SK-N-SH treated with all-trans-retinoic acid at 6 μM for 48 hours (cell line): ENCODE measurements around the gene PHYKPL.

Experiments used
- ATAC-seq: fragments of 200-7000 bp; cut with Tn5 transposase; 3 replicates; pipeline ENCODE4 v1.9.1; 2020; ENCODE audit warnings: mild to moderate bottlenecking, moderate library complexity
- ARNTL ChIP-seq: fragments of 450-650 bp; formaldehyde crosslinking; IDR thresholded peaks from 2 replicates; pipeline ENCODE4 v1.5.0; 2020; ENCODE audit warnings: low read depth, mild to moderate bottlenecking, moderate library complexity, borderline replicate concordance
- BACH2 ChIP-seq: fragments of 250-450 bp; sonication (Bioruptor Pico); IDR thresholded peaks from 2 replicates; pipeline ENCODE4 v1.9.0; 2021; ENCODE audit warnings: mild to moderate bottlenecking, borderline replicate concordance
- CREB5 ChIP-seq: fragments of 250-450 bp; sonication (Bioruptor Pico); IDR thresholded peaks from 2 replicates; pipeline ENCODE4 v1.5.1; 2020; ENCODE audit warnings: low read depth, mild to moderate bottlenecking, moderate library complexity
- CSDC2 ChIP-seq: fragments of 250-450 bp; sonication (Bioruptor Pico); IDR thresholded peaks from 2 replicates; pipeline ENCODE4 v1.5.0; 2020; ENCODE audit warnings: mild to moderate bottlenecking, moderate library complexity
- CSRNP3 ChIP-seq: fragments of 250-450 bp; sonication (Bioruptor Pico); IDR thresholded peaks from 2 replicates; pipeline ENCODE4 v1.5.1; 2021; ENCODE audit warnings: mild to moderate bottlenecking, moderate library complexity
- ESRRG ChIP-seq: fragments of 250-450 bp; sonication (Bioruptor Pico); IDR thresholded peaks from 2 replicates; pipeline ENCODE4 v1.6.1; 2021; ENCODE audit warnings: mild to moderate bottlenecking
- GLIS3 ChIP-seq: fragments of 250-450 bp; sonication (Bioruptor Pico); IDR thresholded peaks from 2 replicates; pipeline ENCODE4 v1.5.0; 2020; ENCODE audit warnings: mild to moderate bottlenecking, moderate library complexity
- ISL1 ChIP-seq: fragments of 250-450 bp; sonication (Bioruptor Pico); IDR thresholded peaks from 2 replicates; pipeline ENCODE4 v2.1.2; 2022; ENCODE audit warnings: mild to moderate bottlenecking, moderate library complexity
- PPARA ChIP-seq: fragments of 250-450 bp; sonication (Bioruptor Pico); IDR thresholded peaks from 2 replicates; pipeline ENCODE4 v1.5.0; 2020; ENCODE audit warnings: mild to moderate bottlenecking, borderline replicate concordance
- RARB ChIP-seq: fragments of 250-450 bp; sonication (Bioruptor Pico); IDR thresholded peaks from 2 replicates; pipeline ENCODE4 v1.8.0; 2021; ENCODE audit warnings: mild to moderate bottlenecking, moderate library complexity
- SNAI2 ChIP-seq: fragments of 250-450 bp; sonication (Bioruptor Pico); IDR thresholded peaks from 2 replicates; pipeline ENCODE4 v1.5.0; 2020; ENCODE audit warnings: mild to moderate bottlenecking, moderate library complexity
- TCF4 ChIP-seq: fragments of 250-450 bp; sonication (Bioruptor Pico); IDR thresholded peaks from 2 replicates; pipeline ENCODE4 v1.8.0; 2021; ENCODE audit warnings: mild to moderate bottlenecking, moderate library complexity, borderline replicate concordance
- TOX ChIP-seq: fragments of 250-450 bp; sonication (Bioruptor Pico); IDR thresholded peaks from 2 replicates; pipeline ENCODE4 v1.8.0; 2021; ENCODE audit warnings: mild to moderate bottlenecking, moderate library complexity, borderline replicate concordance
- ZC3H10 ChIP-seq: fragments of 250-450 bp; sonication (Bioruptor Pico); IDR thresholded peaks from 2 replicates; pipeline ENCODE4 v1.5.1; 2021; ENCODE audit warnings: mild to moderate bottlenecking, moderate library complexity
- ZFP3 ChIP-seq: fragments of 250-450 bp; sonication (Bioruptor Pico); IDR thresholded peaks from 2 replicates; pipeline ENCODE4 v1.5.0; 2020; ENCODE audit warnings: mild to moderate bottlenecking, moderate library complexity
- ZFP30 ChIP-seq: fragments of 450-650 bp; formaldehyde crosslinking; IDR thresholded peaks from 2 replicates; pipeline ENCODE4 v1.5.0; 2022; ENCODE audit warnings: mild to moderate bottlenecking, moderate library complexity
- ZNF565 ChIP-seq: fragments of 450-650 bp; formaldehyde crosslinking; conservative IDR thresholded peaks from 2 replicates; pipeline ENCODE4 v1.5.0; 2020; ENCODE audit warnings: low read depth, mild to moderate bottlenecking, moderate library complexity
- ZNF70 ChIP-seq: fragments of 450-650 bp; formaldehyde crosslinking; IDR thresholded peaks from 2 replicates; pipeline ENCODE4 v1.5.0; 2020; ENCODE audit warnings: mild to moderate bottlenecking, moderate library complexity
- ZNF8 ChIP-seq: fragments of 450-650 bp; formaldehyde crosslinking; IDR thresholded peaks from 2 replicates; pipeline ENCODE4 v1.5.0; 2020; ENCODE audit warnings: mild to moderate bottlenecking, moderate library complexity
- TF ChIP-seq, protein P1 (sequence below): fragments of 250-450 bp; sonication (Bioruptor Pico); IDR thresholded peaks from 2 replicates; pipeline ENCODE4 v1.8.0; 2021; ENCODE audit warnings: low read depth, mild to moderate bottlenecking, moderate library complexity, borderline replicate concordance
- TF ChIP-seq, protein P2 (sequence below): fragments of 250-450 bp; sonication (Bioruptor Pico); IDR thresholded peaks from 2 replicates; pipeline ENCODE4 v1.5.0; 2020; ENCODE audit warnings: mild to moderate bottlenecking, moderate library complexity
- TF ChIP-seq, protein P3 (sequence below): fragments of 250-450 bp; sonication (Bioruptor Pico); IDR thresholded peaks from 2 replicates; pipeline ENCODE4 v1.8.0; 2020; ENCODE audit warnings: mild to moderate bottlenecking, moderate library complexity, borderline replicate concordance

Gene PHYKPL

GRCh38 chr5:178267876-178268275, 35.3 kb upstream of the PHYKPL start:
- TF ChIP-seq ZNF70 (CRISPR knock-in tag) (no peak), SNAI2 (no peak), ARNTL (CRISPR knock-in tag) (no peak), GLIS3 (CRISPR knock-in tag) (no peak), ZC3H10 (no peak), ISL1 (CRISPR knock-in tag) (no peak), CREB5 (CRISPR knock-in tag) (no peak), CSRNP3 (CRISPR knock-in tag) (no peak), CSDC2 (CRISPR knock-in tag) (no peak), ZNF565 (CRISPR knock-in tag) (no peak)
- TF ChIP-seq, protein P1, sequence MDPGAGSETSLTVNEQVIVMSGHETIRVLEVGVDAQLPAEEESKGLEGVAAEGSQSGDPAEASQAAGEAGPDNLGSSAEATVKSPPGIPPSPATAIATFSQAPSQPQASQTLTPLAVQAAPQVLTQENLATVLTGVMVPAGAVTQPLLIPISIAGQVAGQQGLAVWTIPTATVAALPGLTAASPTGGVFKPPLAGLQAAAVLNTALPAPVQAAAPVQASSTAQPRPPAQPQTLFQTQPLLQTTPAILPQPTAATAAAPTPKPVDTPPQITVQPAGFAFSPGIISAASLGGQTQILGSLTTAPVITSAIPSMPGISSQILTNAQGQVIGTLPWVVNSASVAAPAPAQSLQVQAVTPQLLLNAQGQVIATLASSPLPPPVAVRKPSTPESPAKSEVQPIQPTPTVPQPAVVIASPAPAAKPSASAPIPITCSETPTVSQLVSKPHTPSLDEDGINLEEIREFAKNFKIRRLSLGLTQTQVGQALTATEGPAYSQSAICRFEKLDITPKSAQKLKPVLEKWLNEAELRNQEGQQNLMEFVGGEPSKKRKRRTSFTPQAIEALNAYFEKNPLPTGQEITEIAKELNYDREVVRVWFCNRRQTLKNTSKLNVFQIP (CRISPR knock-in tag) = no peak
- TF ChIP-seq, protein P2, sequence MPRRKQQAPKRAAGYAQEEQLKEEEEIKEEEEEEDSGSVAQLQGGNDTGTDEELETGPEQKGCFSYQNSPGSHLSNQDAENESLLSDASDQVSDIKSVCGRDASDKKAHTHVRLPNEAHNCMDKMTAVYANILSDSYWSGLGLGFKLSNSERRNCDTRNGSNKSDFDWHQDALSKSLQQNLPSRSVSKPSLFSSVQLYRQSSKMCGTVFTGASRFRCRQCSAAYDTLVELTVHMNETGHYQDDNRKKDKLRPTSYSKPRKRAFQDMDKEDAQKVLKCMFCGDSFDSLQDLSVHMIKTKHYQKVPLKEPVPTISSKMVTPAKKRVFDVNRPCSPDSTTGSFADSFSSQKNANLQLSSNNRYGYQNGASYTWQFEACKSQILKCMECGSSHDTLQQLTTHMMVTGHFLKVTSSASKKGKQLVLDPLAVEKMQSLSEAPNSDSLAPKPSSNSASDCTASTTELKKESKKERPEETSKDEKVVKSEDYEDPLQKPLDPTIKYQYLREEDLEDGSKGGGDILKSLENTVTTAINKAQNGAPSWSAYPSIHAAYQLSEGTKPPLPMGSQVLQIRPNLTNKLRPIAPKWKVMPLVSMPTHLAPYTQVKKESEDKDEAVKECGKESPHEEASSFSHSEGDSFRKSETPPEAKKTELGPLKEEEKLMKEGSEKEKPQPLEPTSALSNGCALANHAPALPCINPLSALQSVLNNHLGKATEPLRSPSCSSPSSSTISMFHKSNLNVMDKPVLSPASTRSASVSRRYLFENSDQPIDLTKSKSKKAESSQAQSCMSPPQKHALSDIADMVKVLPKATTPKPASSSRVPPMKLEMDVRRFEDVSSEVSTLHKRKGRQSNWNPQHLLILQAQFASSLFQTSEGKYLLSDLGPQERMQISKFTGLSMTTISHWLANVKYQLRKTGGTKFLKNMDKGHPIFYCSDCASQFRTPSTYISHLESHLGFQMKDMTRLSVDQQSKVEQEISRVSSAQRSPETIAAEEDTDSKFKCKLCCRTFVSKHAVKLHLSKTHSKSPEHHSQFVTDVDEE (CRISPR knock-in tag) = no peak
- no peak for ATAC-seq

GRCh38 chr5:178267245-178267644, 34.6 kb upstream of the PHYKPL start:
- ATAC-seq = no peak
- TF ChIP-seq ISL1 (CRISPR knock-in tag) = no peak
- TF ChIP-seq ESRRG (CRISPR knock-in tag) = no peak
- no peak for TF ChIP-seq TCF4 (CRISPR knock-in tag)
- no peak for TF ChIP-seq TOX (CRISPR knock-in tag)
- no peak for TF ChIP-seq ZNF8 (CRISPR knock-in tag)
- TF ChIP-seq GLIS3 (CRISPR knock-in tag) = no peak
- no peak for TF ChIP-seq BACH2 (CRISPR knock-in tag)
- TF ChIP-seq ZNF70 (CRISPR knock-in tag) = no peak
- no peak for TF ChIP-seq ARNTL (CRISPR knock-in tag)
- no peak for TF ChIP-seq SNAI2

DNA sequence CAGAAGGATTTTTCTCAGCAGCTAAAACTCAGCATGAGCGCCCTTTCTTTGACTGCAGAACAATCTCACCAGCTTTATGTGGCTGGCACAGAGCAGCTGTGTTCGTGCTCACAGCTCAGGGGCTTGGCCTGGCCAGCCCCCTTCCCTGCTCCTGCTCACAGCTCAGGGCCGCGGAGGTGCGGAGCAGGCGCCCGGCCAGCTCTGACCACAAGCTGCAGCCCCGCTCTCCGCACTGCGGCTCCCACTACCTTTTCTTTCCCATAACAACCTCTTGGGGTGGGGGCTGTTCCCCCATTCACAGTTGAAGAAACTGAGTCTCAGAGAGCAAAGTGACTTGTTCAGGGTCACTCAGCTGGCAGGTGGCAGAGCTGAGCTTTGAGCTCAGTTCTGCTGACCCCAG, 34.0 kb upstream of the PHYKPL start:
- no peak for ATAC-seq
- TF ChIP-seq ZFP3 (CRISPR knock-in tag) = no peak
- TF ChIP-seq CREB5 (CRISPR knock-in tag) = no peak
- TF ChIP-seq PPARA (CRISPR knock-in tag) = no peak
- TF ChIP-seq TOX (CRISPR knock-in tag) = no peak
- no peak for TF ChIP-seq SNAI2
- TF ChIP-seq ZFP30 (CRISPR knock-in tag) = no peak
- no peak for TF ChIP-seq BACH2 (CRISPR knock-in tag)
- TF ChIP-seq, protein P2 (CRISPR knock-in tag) = no peak
- TF ChIP-seq RARB (CRISPR knock-in tag) = no peak
- TF ChIP-seq, protein P1 (CRISPR knock-in tag) = no peak
- TF ChIP-seq ISL1 (CRISPR knock-in tag) = no peak
- TF ChIP-seq CSDC2 (CRISPR knock-in tag) = no peak
- TF ChIP-seq ZNF565 (CRISPR knock-in tag) = no peak
- TF ChIP-seq, protein P3, sequence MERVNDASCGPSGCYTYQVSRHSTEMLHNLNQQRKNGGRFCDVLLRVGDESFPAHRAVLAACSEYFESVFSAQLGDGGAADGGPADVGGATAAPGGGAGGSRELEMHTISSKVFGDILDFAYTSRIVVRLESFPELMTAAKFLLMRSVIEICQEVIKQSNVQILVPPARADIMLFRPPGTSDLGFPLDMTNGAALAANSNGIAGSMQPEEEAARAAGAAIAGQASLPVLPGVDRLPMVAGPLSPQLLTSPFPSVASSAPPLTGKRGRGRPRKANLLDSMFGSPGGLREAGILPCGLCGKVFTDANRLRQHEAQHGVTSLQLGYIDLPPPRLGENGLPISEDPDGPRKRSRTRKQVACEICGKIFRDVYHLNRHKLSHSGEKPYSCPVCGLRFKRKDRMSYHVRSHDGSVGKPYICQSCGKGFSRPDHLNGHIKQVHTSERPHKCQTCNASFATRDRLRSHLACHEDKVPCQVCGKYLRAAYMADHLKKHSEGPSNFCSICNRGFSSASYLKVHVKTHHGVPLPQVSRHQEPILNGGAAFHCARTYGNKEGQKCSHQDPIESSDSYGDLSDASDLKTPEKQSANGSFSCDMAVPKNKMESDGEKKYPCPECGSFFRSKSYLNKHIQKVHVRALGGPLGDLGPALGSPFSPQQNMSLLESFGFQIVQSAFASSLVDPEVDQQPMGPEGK (CRISPR knock-in tag) = no peak
- TF ChIP-seq ESRRG (CRISPR knock-in tag) = no peak
- TF ChIP-seq GLIS3 (CRISPR knock-in tag) = no peak
